ENCODE data around the gene PROB1.
"Not testable (repeated sequence)": the region's sequence is repeated elsewhere in the genome, so short reads cannot be mapped to it uniquely, and the experiment has no call there.

PROB1 gene

DNA sequence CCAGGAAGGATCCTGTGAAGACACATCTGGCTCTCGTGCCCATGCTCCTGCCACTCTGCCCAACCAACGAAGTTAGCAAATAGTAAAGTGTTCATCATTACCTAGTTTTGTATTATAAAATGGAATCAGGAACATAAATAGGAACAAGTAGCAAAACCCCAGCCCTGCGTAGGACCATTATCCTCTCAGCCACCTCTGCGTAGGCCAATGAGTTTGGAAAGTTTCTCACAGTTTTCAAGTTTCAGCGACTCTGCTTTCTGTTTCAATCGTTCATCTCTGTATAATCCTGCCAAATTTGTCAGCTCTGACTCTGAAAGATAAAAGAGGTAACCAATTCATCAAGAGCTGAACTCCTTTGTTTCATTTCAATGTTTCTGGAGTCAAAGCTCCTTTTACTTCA lies 19.1 kb upstream of the PROB1 start:
- WGBS (ENCODE audit: insufficient coverage) = 98% methylated on average over 5 of the region's 6 CpGs
- H3K4me1 ChIP-seq (ENCODE audit: control extremely low read depth in 1 of 4, control insufficient read depth in 4 of 4, insufficient read depth in 4 of 4, low read length in 3 of 4) = peaks cover 4 to 40% (median 28%) of the 10 kb centered on the region in 4 experiments
- no peak overlapping the region for H3K27ac ChIP-seq (ENCODE audit: insufficient read depth in 1 of 2, low read depth in 1 of 2, low read length in 2 of 2, poor library complexity in 1 of 2, severe bottlenecking in 2 of 2)
- H3K4me3 ChIP-seq (ENCODE audit: control insufficient read depth in 1 of 7, extremely low read depth in 1 of 7, insufficient read depth in 4 of 7, low read depth in 2 of 7, low read length in 6 of 7) = no peak overlapping the region
- H3K27me3 ChIP-seq (replicated peaks in 2 of 5; ENCODE audit: control insufficient read depth in 4 of 5, insufficient read depth in 5 of 5, low read length in 4 of 5) = no peaks in the 10 kb centered on the region
- CTCF ChIA-PET = interaction anchor here (0.7 to 17.0 kb wide), 6 partner anchors 9 to 100 kb away, joined by 3 to 359 read pairs (median 3); partner anchors contain the start of gene SPATA24
- DNase-seq = no peak
- no peaks in the 10 kb centered on the region for H3K9me3 ChIP-seq (ENCODE audit: control extremely low read depth in 1 of 5, control insufficient read depth in 4 of 5, insufficient read depth in 2 of 5, low read depth in 1 of 5, low read length in 4 of 5)
- POLR2A ChIA-PET = no interaction called here
- peaks cover 0 to 14% (median 8%) of the 10 kb centered on the region in 4 experiments for H3K36me3 ChIP-seq (ENCODE audit: control insufficient read depth in 4 of 4, insufficient read depth in 4 of 4, low read length in 3 of 4)

DNA sequence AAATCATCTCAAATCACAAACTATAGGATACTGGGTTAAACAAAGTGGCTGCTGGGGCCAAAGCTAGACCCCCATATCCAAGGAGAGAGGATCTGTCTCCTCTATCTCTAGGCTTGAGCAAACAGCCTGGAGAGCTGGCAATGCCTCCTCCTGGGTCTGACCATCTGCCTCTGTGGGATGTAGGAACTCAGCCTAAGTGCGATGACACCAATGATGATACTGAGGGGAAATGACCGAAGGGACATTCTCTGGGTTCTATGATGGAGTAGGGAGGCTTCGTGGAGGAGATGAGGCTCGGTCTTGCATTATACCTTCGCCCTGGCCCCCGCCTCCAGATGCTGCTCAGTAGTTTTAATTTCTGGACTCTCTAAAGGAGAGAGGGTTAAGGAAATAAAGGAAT lies 18.2 kb upstream of the PROB1 start:
- no peak overlapping the region for H3K4me3 ChIP-seq (ENCODE audit: control insufficient read depth in 1 of 7, extremely low read depth in 1 of 7, insufficient read depth in 4 of 7, low read depth in 2 of 7, low read length in 6 of 7)
- H3K36me3 ChIP-seq (ENCODE audit: control insufficient read depth in 4 of 4, insufficient read depth in 4 of 4, low read length in 3 of 4) = peaks cover 0 to 10% (median 5%) of the 10 kb centered on the region in 4 experiments
- H3K4me1 ChIP-seq (ENCODE audit: control extremely low read depth in 1 of 4, control insufficient read depth in 4 of 4, insufficient read depth in 4 of 4, low read length in 3 of 4) = peaks cover 4 to 35% (median 25%) of the 10 kb centered on the region in 4 experiments
- ChIA-PET POLR2A (no interaction called here), CTCF (interaction anchor here (1.1 to 17.0 kb wide), 4 partner anchors 6 to 101 kb away, joined by 3 to 359 read pairs (median 28); no protein-coding TSS in a partner anchor)
- no peaks in the 10 kb centered on the region for H3K9me3 ChIP-seq (ENCODE audit: control extremely low read depth in 1 of 5, control insufficient read depth in 4 of 5, insufficient read depth in 2 of 5, low read depth in 1 of 5, low read length in 4 of 5)
- DNase-seq = no peak
- 100% methylated on average over 1 of the region's 6 CpGs for WGBS (ENCODE audit: insufficient coverage)
- no peak overlapping the region for H3K27ac ChIP-seq (ENCODE audit: insufficient read depth in 1 of 2, low read depth in 1 of 2, low read length in 2 of 2, poor library complexity in 1 of 2, severe bottlenecking in 2 of 2)
- no peaks in the 10 kb centered on the region for H3K27me3 ChIP-seq (replicated peaks in 2 of 5; ENCODE audit: control insufficient read depth in 4 of 5, insufficient read depth in 5 of 5, low read length in 4 of 5)

DNA sequence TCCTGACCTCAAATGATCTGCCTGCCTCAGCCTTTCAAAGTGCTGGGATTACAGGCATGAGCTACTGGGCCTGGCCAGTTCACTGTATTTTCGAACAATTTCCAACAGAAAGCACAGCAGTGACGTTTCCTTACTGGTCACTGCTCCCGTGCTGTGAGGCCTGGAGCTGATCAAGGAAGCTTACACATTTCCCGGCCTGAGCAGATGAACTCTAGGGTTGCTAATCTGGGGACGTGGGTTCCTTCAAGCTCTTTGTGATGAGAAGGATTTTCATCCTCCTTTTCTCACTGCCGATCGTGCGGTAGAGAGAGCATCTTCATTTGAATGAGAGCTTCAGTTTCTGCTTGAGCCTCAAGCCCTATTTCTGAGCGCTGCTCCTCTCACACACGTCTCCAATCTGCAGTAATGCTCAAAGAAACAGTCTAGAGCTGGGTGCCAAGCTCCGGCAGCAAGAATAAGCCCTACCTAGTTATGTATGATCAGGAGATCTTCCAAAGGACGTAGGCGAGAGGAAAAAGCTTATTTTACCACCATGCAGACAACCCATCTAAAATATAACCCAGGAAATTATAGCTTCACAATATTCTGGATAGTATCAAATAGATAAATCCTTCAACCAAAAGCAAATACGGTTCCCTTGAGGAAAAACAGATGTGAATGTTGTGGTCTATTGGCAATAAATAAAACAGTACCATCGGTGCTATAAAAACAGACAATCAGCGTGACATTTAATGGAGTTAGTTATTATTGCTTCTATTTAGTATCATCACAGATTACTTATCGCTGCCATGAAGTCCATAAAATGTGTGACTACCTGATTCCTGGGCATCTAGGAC lies 16.3 kb upstream of the PROB1 start:
- 98% methylated on average over 10 of the region's 17 CpGs for WGBS (ENCODE audit: insufficient coverage)
- CTCF ChIA-PET = interaction anchor here (1.1 to 17.0 kb wide), 6 partner anchors 8 to 221 kb away, joined by 3 to 359 read pairs (median 18); no protein-coding TSS in a partner anchor
- no peaks in the 10 kb centered on the region for H3K9me3 ChIP-seq (ENCODE audit: control extremely low read depth in 1 of 5, control insufficient read depth in 4 of 5, insufficient read depth in 2 of 5, low read depth in 1 of 5, low read length in 4 of 5)
- no peak overlapping the region for H3K4me3 ChIP-seq (ENCODE audit: control insufficient read depth in 1 of 7, extremely low read depth in 1 of 7, insufficient read depth in 4 of 7, low read depth in 2 of 7, low read length in 6 of 7)
- no peak for DNase-seq
- peaks cover 0 to 10% (median 2%) of the 10 kb centered on the region in 4 experiments for H3K36me3 ChIP-seq (ENCODE audit: control insufficient read depth in 4 of 4, insufficient read depth in 4 of 4, low read length in 3 of 4)
- H3K4me1 ChIP-seq (ENCODE audit: control extremely low read depth in 1 of 4, control insufficient read depth in 4 of 4, insufficient read depth in 4 of 4, low read length in 3 of 4) = peaks cover 3 to 28% (median 13%) of the 10 kb centered on the region in 4 experiments
- H3K27ac ChIP-seq (ENCODE audit: insufficient read depth in 1 of 2, low read depth in 1 of 2, low read length in 2 of 2, poor library complexity in 1 of 2, severe bottlenecking in 2 of 2) = no peak overlapping the region
- no peaks in the 10 kb centered on the region for H3K27me3 ChIP-seq (replicated peaks in 2 of 5; ENCODE audit: control insufficient read depth in 4 of 5, insufficient read depth in 5 of 5, low read length in 4 of 5)
- POLR2A ChIA-PET = no interaction called here

DNA sequence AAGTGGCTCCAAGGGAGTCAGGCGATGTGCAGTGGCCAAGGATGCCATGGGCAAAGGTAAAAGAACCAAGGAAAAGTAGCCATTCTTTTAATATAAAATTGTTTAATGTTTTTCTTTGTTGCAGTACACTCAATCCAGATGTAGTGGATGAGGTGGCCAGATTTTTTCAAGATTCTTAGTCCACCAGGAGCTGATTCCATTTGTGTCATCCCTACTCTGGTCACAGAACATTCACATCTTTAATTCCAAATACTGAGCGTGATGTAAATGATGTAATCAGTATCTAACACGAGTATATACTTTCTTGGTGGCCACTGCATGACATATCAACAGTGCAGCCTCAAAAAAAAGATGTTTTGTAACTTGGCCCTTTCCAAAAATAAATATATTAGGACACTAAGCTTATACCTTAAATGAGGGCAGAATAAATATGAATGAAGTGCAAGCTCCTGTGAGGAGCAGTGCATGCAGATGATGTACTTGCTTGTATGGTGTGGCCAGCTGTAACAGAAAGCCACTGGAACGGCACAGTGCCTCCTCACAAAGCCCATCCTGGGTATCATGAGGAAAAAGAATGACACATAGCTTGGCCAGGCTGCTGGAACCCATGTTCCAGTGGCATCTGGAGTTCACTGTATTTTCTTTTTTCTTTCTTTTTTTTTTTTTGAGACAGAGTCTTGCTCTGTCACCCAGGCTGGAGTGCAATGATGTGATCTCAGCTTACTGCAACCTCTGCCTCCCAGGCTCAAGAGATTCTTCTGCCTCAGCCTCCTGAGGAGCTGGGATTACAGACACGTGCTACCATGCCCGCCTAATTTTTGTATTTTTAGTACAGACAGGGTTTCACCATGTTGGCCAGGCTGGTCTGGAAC lies 15.5 kb upstream of the PROB1 start:
- Histone ChIP-seq H3K9me3 (ENCODE audit: control extremely low read depth in 1 of 5, control insufficient read depth in 4 of 5, insufficient read depth in 2 of 5, low read depth in 1 of 5, low read length in 4 of 5) (no peaks in the 10 kb centered on the region), H3K4me3 (ENCODE audit: control insufficient read depth in 1 of 7, extremely low read depth in 1 of 7, insufficient read depth in 4 of 7, low read depth in 2 of 7, low read length in 6 of 7) (no peak overlapping the region), H3K27ac (ENCODE audit: insufficient read depth in 1 of 2, low read depth in 1 of 2, low read length in 2 of 2, poor library complexity in 1 of 2, severe bottlenecking in 2 of 2) (no peak overlapping the region), H3K4me1 (ENCODE audit: control extremely low read depth in 1 of 4, control insufficient read depth in 4 of 4, insufficient read depth in 4 of 4, low read length in 3 of 4) (peaks cover 3 to 20% (median 9%) of the 10 kb centered on the region in 4 experiments), H3K36me3 (ENCODE audit: control insufficient read depth in 4 of 4, insufficient read depth in 4 of 4, low read length in 3 of 4) (peaks cover 0 to 10% (median 2%) of the 10 kb centered on the region in 4 experiments), H3K27me3 (replicated peaks in 2 of 5; ENCODE audit: control insufficient read depth in 4 of 5, insufficient read depth in 5 of 5, low read length in 4 of 5) (no peaks in the 10 kb centered on the region)
- ChIA-PET CTCF (interaction anchor here (1.1 to 17.0 kb wide), 6 partner anchors 8 to 222 kb away, joined by 3 to 359 read pairs (median 18); no protein-coding TSS in a partner anchor), POLR2A (no interaction called here)
- WGBS (ENCODE audit: insufficient coverage) = 100% methylated on average over 1 of the region's 6 CpGs
- DNase-seq = no peak

DNA sequence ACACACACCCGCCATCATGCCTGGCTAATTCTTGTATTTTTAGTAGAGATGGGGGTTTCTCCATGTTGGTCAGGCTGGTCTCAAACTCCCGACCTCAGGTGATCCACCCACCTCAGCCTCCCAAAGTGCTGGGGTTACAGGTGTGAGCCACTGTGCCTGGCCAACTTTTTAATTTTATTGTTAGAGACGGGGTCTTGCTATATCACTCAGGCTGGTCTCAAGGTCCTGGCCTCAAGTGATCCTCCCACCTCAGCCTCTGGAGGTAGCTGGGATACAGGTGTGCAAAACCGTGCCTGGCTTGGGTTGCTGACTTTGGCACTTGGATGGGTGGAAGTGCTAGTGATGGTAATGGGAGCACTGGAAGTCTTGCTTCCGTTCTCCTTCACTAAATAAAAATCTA lies 14.2 kb upstream of the PROB1 start:
- H3K9me3 ChIP-seq (ENCODE audit: control extremely low read depth in 1 of 5, control insufficient read depth in 4 of 5, insufficient read depth in 2 of 5, low read depth in 1 of 5, low read length in 4 of 5); H3K27me3 ChIP-seq (replicated peaks in 2 of 5; ENCODE audit: control insufficient read depth in 4 of 5, insufficient read depth in 5 of 5, low read length in 4 of 5); DNase-seq; POLR2A ChIA-PET; H3K4me3 ChIP-seq (ENCODE audit: control insufficient read depth in 1 of 7, extremely low read depth in 1 of 7, insufficient read depth in 4 of 7, low read depth in 2 of 7, low read length in 6 of 7); H3K36me3 ChIP-seq (ENCODE audit: control insufficient read depth in 4 of 4, insufficient read depth in 4 of 4, low read length in 3 of 4); H3K27ac ChIP-seq (ENCODE audit: insufficient read depth in 1 of 2, low read depth in 1 of 2, low read length in 2 of 2, poor library complexity in 1 of 2, severe bottlenecking in 2 of 2): not testable (repeated sequence)
- peaks cover 5 to 16% (median 11%) of the 10 kb centered on the region in 4 experiments for H3K4me1 ChIP-seq (ENCODE audit: control extremely low read depth in 1 of 4, control insufficient read depth in 4 of 4, insufficient read depth in 4 of 4, low read length in 3 of 4)
- WGBS (ENCODE audit: insufficient coverage) = 100% methylated on average over 1 of the region's 5 CpGs
- CTCF ChIA-PET = interaction anchor here (3.3 to 6.8 kb wide), 2 partner anchors 10 to 14 kb away, joined by 23 to 53 read pairs; no protein-coding TSS in a partner anchor

DNA sequence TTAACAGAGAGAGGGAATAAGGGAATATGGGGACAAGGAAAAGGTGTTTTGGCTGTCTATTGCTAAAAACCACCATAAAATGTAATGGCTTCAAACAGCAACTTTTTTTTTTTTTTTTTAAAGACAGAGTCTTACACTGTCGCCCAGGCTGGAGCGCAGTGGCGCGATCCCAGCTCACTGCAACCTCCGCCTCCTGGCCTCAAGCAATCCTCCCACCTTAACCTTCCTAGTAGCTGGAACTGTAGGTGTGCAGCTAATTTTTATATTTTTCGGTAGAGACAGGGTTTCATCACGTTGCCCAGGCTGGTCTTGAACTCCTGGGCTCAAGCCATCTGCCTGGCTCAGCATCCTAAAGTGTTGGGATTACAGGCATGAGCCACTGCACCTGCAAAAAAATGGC lies 13.3 kb upstream of the PROB1 start:
- ChIA-PET CTCF (interaction anchor here (0.6 to 6.8 kb wide), 3 partner anchors 11 to 217 kb away, joined by 3 to 53 read pairs (median 4); no protein-coding TSS in a partner anchor), POLR2A (no interaction called here)
- 95% methylated on average over 6 of the region's 7 CpGs for WGBS (ENCODE audit: insufficient coverage)
- Histone ChIP-seq H3K9me3 (ENCODE audit: control extremely low read depth in 1 of 5, control insufficient read depth in 4 of 5, insufficient read depth in 2 of 5, low read depth in 1 of 5, low read length in 4 of 5) (no peaks in the 10 kb centered on the region), H3K4me3 (ENCODE audit: control insufficient read depth in 1 of 7, extremely low read depth in 1 of 7, insufficient read depth in 4 of 7, low read depth in 2 of 7, low read length in 6 of 7) (no peak overlapping the region), H3K27me3 (replicated peaks in 2 of 5; ENCODE audit: control insufficient read depth in 4 of 5, insufficient read depth in 5 of 5, low read length in 4 of 5) (no peaks in the 10 kb centered on the region), H3K27ac (ENCODE audit: insufficient read depth in 1 of 2, low read depth in 1 of 2, low read length in 2 of 2, poor library complexity in 1 of 2, severe bottlenecking in 2 of 2) (no peak overlapping the region), H3K4me1 (ENCODE audit: control extremely low read depth in 1 of 4, control insufficient read depth in 4 of 4, insufficient read depth in 4 of 4, low read length in 3 of 4) (peaks cover 11 to 23% (median 16%) of the 10 kb centered on the region in 4 experiments), H3K36me3 (ENCODE audit: control insufficient read depth in 4 of 4, insufficient read depth in 4 of 4, low read length in 3 of 4) (peaks cover 0 to 5% (median 2%) of the 10 kb centered on the region in 4 experiments)
- no peak for DNase-seq

All from common myeloid progenitor, CD34-positive (primary cell).